Measurements from ENCODE around the gene CPXM1. TPM values are rescaled to one million over a fixed set of nuclear protein-coding genes. Genes with fewer than 3 reads are reported as not detected.

The CPXM1 gene
- total and polyA plus RNA-seq, 10 of the 15 experiments (the other 5 are each of a cell fraction or from before 2014, with no cell fraction given), result 0.22 to 3.9 (median 0.63) TPM; not detected in 2

DNA sequence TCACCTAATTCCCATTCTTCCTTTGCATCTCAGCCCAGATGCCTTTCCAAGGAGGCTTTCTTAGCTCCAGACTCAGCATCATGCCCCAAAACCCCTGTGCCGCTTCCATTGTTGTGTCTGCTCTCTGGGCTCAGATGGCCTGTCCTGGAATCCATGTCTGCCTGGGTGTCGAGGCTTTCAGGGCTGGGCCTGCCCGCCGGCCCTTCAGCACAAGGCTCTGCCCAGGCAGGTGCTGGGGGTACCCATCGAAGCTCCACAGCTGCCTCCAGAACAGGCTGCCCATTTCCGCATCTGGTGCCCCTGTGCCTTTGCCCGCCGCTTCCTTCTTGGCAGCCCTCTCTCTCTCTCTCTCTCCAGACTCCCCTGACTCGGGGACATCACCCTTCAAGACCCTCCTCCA, 1.2 kb downstream of the CPXM1 start:
- H3K4me1 ChIP-seq (ENCODE audit: control insufficient read depth, insufficient read depth, low read length), result no peaks in the 10 kb centered on the region
- ATAC-seq (no peak), FAIRE-seq (no peak), DNase-seq (ENCODE audit: low read depth, low spot score) (no peak)
- ChIA-PET RAD21 (ENCODE audit: unreplicated experiment) (no interaction called here), CTCF (no interaction called here), SMC1A (ENCODE audit: uncharacterized antibody, unreplicated experiment) (no interaction called here), POLR2A (no interaction called here)
- H3K9ac ChIP-seq (ENCODE audit: control insufficient read depth, insufficient read depth, low read length), result no peak overlapping the region
- H3K27me3 ChIP-seq (replicated peaks in 1 of 2; ENCODE audit: control insufficient read depth in 2 of 2, insufficient read depth in 2 of 2, low read length in 1 of 2), result peaks cover 11 to 18% of the 10 kb centered on the region in 2 experiments
- H3K9me3 ChIP-seq (replicated peaks; ENCODE audit: control insufficient read depth, insufficient read depth, low read length), result no peaks in the 10 kb centered on the region
- 65% methylated on average over 8 of the region's 9 CpGs for WGBS (ENCODE audit: insufficient coverage, insufficient replicate concordance, low lambda C conversion rate, missing lambda C conversion rate)
- H3K36me3 ChIP-seq (ENCODE audit: control insufficient read depth in 2 of 2, insufficient read depth in 2 of 2, low read length in 1 of 2), result no peaks in the 10 kb centered on the region
- H3K4me2 ChIP-seq (ENCODE audit: control insufficient read depth, insufficient read depth), result no peak overlapping the region
- H3K4me3 ChIP-seq, result no peak overlapping the region
- in situ Hi-C loops (cut with MboI) (no loop called here), intact Hi-C loops (cut with micrococcal nuclease; ENCODE audit: unreplicated experiment) (no loop called here)
- BruUV-seq (replicated peaks), result no TSS peak
- H4K20me1 ChIP-seq (ENCODE audit: control insufficient read depth, insufficient read depth), result no peaks in the 10 kb centered on the region
- H2AFZ ChIP-seq (ENCODE audit: control insufficient read depth, low read depth, low read length), result no peak overlapping the region
- TF ChIP-seq RCOR1 (conservative IDR thresholded peaks at IDR 0.05; ENCODE audit: low read depth, low read length) (no peak), SPI1 (IDR thresholded peaks at IDR 0.05; ENCODE audit: borderline replicate concordance, insufficient read depth, low read depth, low read length) (no peak), RFX5 (IDR thresholded peaks at IDR 0.05; ENCODE audit: low read depth, low read length) (no peak), KAT2A (conservative IDR thresholded peaks at IDR 0.05; ENCODE audit: control insufficient read depth, low read depth, low read length) (no peak), BCL11A (IDR thresholded peaks at IDR 0.05; ENCODE audit: low read depth, low read length) (no peak), BACH1 (IDR thresholded peaks at IDR 0.05; ENCODE audit: borderline replicate concordance) (no peak), TCF7 (IDR thresholded peaks at IDR 0.05; ENCODE audit: borderline replicate concordance) (no peak), NR2C1 (IDR thresholded peaks at IDR 0.05) (no peak), ASH2L (IDR thresholded peaks at IDR 0.05; ENCODE audit: borderline replicate concordance, low read depth) (no peak), HDGF (IDR thresholded peaks at IDR 0.05) (no peak), ESRRA (IDR thresholded peaks at IDR 0.05; ENCODE audit: low read length) (no peak)
- H3K79me2 ChIP-seq (ENCODE audit: control insufficient read depth, insufficient read depth, low read length), result no peaks in the 10 kb centered on the region
- no peak overlapping the region for H3K27ac ChIP-seq (ENCODE audit: control insufficient read depth, insufficient read depth)

- no peak for DNase-seq (ENCODE audit: low read depth, low spot score)
- no peak for ATAC-seq
- Histone ChIP-seq H3K79me2 (ENCODE audit: control insufficient read depth, insufficient read depth, low read length) (no peaks in the 10 kb centered on the region), H3K36me3 (ENCODE audit: control insufficient read depth in 2 of 2, insufficient read depth in 2 of 2, low read length in 1 of 2) (no peaks in the 10 kb centered on the region), H4K20me1 (ENCODE audit: control insufficient read depth, insufficient read depth) (no peaks in the 10 kb centered on the region), H3K4me2 (ENCODE audit: control insufficient read depth, insufficient read depth) (no peak overlapping the region), H3K9me3 (replicated peaks; ENCODE audit: control insufficient read depth, insufficient read depth, low read length) (no peaks in the 10 kb centered on the region), H3K27me3 (replicated peaks in 1 of 2; ENCODE audit: control insufficient read depth in 2 of 2, insufficient read depth in 2 of 2, low read length in 1 of 2) (peaks cover 11 to 18% of the 10 kb centered on the region in 2 experiments), H3K9ac (ENCODE audit: control insufficient read depth, insufficient read depth, low read length) (no peak overlapping the region), H2AFZ (ENCODE audit: control insufficient read depth, low read depth, low read length) (no peak overlapping the region), H3K4me3 (no peak overlapping the region), H3K27ac (ENCODE audit: control insufficient read depth, insufficient read depth) (no peak overlapping the region), H3K4me1 (ENCODE audit: control insufficient read depth, insufficient read depth, low read length) (no peaks in the 10 kb centered on the region)
- ChIA-PET RAD21 (ENCODE audit: unreplicated experiment) (no interaction called here), POLR2A (no interaction called here), CTCF (no interaction called here), SMC1A (ENCODE audit: uncharacterized antibody, unreplicated experiment) (no interaction called here)
- intact Hi-C loops (cut with micrococcal nuclease; ENCODE audit: unreplicated experiment) (no loop called here), in situ Hi-C loops (cut with MboI) (no loop called here)
- WGBS (ENCODE audit: insufficient coverage, insufficient replicate concordance, low lambda C conversion rate, missing lambda C conversion rate), result 15% methylated on average over 6 of the region's 6 CpGs
- no peak for FAIRE-seq
- no TSS peak for BruUV-seq (replicated peaks)
- TF ChIP-seq SUZ12 (IDR thresholded peaks at IDR 0.05; ENCODE audit: unreplicated experiment), result no peak
- TF ChIP-seq STAT1 (conservative IDR thresholded peaks at IDR 0.05), result no peak
- TF ChIP-seq LARP7 (IDR thresholded peaks at IDR 0.05), result no peak
- TF ChIP-seq, protein P1, sequence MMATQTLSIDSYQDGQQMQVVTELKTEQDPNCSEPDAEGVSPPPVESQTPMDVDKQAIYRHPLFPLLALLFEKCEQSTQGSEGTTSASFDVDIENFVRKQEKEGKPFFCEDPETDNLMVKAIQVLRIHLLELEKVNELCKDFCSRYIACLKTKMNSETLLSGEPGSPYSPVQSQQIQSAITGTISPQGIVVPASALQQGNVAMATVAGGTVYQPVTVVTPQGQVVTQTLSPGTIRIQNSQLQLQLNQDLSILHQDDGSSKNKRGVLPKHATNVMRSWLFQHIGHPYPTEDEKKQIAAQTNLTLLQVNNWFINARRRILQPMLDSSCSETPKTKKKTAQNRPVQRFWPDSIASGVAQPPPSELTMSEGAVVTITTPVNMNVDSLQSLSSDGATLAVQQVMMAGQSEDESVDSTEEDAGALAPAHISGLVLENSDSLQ (IDR thresholded peaks at IDR 0.05), result no peak
- TF ChIP-seq CHD2 (IDR thresholded peaks at IDR 0.05; ENCODE audit: borderline replicate concordance, low read depth, low read length), result no peak
- TF ChIP-seq, protein P2, sequence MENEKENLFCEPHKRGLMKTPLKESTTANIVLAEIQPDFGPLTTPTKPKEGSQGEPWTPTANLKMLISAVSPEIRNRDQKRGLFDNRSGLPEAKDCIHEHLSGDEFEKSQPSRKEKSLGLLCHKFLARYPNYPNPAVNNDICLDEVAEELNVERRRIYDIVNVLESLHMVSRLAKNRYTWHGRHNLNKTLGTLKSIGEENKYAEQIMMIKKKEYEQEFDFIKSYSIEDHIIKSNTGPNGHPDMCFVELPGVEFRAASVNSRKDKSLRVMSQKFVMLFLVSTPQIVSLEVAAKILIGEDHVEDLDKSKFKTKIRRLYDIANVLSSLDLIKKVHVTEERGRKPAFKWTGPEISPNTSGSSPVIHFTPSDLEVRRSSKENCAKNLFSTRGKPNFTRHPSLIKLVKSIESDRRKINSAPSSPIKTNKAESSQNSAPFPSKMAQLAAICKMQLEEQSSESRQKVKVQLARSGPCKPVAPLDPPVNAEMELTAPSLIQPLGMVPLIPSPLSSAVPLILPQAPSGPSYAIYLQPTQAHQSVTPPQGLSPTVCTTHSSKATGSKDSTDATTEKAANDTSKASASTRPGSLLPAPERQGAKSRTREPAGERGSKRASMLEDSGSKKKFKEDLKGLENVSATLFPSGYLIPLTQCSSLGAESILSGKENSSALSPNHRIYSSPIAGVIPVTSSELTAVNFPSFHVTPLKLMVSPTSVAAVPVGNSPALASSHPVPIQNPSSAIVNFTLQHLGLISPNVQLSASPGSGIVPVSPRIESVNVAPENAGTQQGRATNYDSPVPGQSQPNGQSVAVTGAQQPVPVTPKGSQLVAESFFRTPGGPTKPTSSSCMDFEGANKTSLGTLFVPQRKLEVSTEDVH (IDR thresholded peaks at IDR 0.05; ENCODE audit: low read depth, partially characterized antibody), result no peak
- TF ChIP-seq MTA2 (IDR thresholded peaks at IDR 0.05; ENCODE audit: low read depth), result no peak
- no peak for TF ChIP-seq NR2C1 (IDR thresholded peaks at IDR 0.05)
Measured at GRCh38 chr20:2798814-2799213, 1.6 kb downstream of the CPXM1 start.
